Measurements from ENCODE around the gene POLR2E.

The POLR2E gene

GRCh38 chr19:1136201-1136600 is 41.0 kb upstream of the POLR2E start:
- Histone ChIP-seq H3K36me3 (ENCODE audit: control insufficient read depth, insufficient read depth, low read length) (no peaks in the 10 kb centered on the region), H3K27ac (no peak overlapping the region), H3K9ac (no peak overlapping the region), H3K4me2 (ENCODE audit: low read length) (no peak overlapping the region), H3K4me1 (no peaks in the 10 kb centered on the region), H2AFZ (no peak overlapping the region), H3K79me2 (peaks cover 19% of the 10 kb centered on the region), H3K4me3 (ENCODE audit: low read depth, low read length) (no peak overlapping the region), H3K27me3 (ENCODE audit: control insufficient read depth, insufficient read depth, low read length) (no peaks in the 10 kb centered on the region), H3K9me3 (ENCODE audit: control insufficient read depth, low read length) (no peaks in the 10 kb centered on the region)
- TF ChIP-seq, protein P1, sequence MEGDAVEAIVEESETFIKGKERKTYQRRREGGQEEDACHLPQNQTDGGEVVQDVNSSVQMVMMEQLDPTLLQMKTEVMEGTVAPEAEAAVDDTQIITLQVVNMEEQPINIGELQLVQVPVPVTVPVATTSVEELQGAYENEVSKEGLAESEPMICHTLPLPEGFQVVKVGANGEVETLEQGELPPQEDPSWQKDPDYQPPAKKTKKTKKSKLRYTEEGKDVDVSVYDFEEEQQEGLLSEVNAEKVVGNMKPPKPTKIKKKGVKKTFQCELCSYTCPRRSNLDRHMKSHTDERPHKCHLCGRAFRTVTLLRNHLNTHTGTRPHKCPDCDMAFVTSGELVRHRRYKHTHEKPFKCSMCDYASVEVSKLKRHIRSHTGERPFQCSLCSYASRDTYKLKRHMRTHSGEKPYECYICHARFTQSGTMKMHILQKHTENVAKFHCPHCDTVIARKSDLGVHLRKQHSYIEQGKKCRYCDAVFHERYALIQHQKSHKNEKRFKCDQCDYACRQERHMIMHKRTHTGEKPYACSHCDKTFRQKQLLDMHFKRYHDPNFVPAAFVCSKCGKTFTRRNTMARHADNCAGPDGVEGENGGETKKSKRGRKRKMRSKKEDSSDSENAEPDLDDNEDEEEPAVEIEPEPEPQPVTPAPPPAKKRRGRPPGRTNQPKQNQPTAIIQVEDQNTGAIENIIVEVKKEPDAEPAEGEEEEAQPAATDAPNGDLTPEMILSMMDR (IDR thresholded peaks at IDR 0.05): no peak

GRCh38 chr19:1135454-1135853 is 40.3 kb upstream of the POLR2E start:
- no peak overlapping the region for H3K9ac ChIP-seq
- no peaks in the 10 kb centered on the region for H3K4me1 ChIP-seq
- TF ChIP-seq, protein P1 (IDR thresholded peaks at IDR 0.05): no peak
- H3K36me3 ChIP-seq (ENCODE audit: control insufficient read depth, insufficient read depth, low read length): no peaks in the 10 kb centered on the region
- H3K79me2 ChIP-seq: peaks cover 19% of the 10 kb centered on the region
- no peak overlapping the region for H3K4me2 ChIP-seq (ENCODE audit: low read length)
- no peaks in the 10 kb centered on the region for H3K27me3 ChIP-seq (ENCODE audit: control insufficient read depth, insufficient read depth, low read length)
- no peak overlapping the region for H2AFZ ChIP-seq
- no peak overlapping the region for H3K4me3 ChIP-seq (ENCODE audit: low read depth, low read length)
- no peak overlapping the region for H3K27ac ChIP-seq
- no peaks in the 10 kb centered on the region for H3K9me3 ChIP-seq (ENCODE audit: control insufficient read depth, low read length)

DNA sequence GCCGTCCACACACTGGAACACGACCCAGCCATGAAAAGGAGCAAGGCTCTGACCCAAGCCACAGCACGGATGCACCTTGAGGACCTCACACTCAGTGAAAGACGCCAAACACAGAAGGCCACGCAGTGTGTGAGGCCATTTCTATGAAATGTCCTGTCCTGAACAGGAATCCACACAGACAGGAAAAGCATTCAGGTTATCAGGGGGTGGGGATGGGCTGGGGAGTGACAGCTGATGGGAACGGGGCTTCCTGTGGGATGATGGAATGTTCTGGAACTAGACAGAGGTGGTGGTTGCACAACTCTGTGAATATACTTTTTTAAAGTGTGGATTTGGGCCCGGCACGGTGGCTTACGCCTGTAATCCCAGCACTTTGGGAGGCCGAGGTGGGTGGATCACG is 39.3 kb upstream of the POLR2E start:
- Histone ChIP-seq H3K9ac (no peak overlapping the region), H2AFZ (no peak overlapping the region), H3K27me3 (ENCODE audit: control insufficient read depth, insufficient read depth, low read length) (no peaks in the 10 kb centered on the region), H3K79me2 (peaks cover 20% of the 10 kb centered on the region), H3K4me2 (ENCODE audit: low read length) (no peak overlapping the region), H3K36me3 (ENCODE audit: control insufficient read depth, insufficient read depth, low read length) (no peaks in the 10 kb centered on the region), H3K27ac (no peak overlapping the region), H3K4me3 (ENCODE audit: low read depth, low read length) (no peak overlapping the region), H3K9me3 (ENCODE audit: control insufficient read depth, low read length) (no peaks in the 10 kb centered on the region), H3K4me1 (no peaks in the 10 kb centered on the region)
- TF ChIP-seq, protein P1 (IDR thresholded peaks at IDR 0.05): no peak

DNA sequence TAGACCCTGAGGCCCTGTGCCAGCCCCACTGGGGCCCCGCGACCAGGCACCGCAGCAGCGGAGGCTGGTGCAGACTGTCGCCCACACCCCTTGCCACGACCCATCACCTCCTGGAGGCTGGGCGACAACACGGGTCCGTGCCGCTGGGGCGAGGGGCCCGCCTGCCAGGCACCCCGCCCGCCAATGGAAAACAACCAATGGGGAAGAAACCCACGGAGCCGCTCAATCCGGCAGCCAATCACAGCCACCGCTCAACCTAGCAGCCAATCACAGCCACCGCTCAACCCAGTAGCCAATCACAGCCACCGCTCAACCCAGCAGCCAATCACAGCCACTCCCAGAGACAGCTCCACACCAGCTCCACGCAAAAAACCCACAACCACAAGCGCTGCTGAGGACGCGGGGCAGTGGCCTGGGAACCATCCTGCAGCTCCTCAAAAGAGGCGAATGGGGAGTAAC is 38.3 kb upstream of the POLR2E start:
- no peaks in the 10 kb centered on the region for H3K36me3 ChIP-seq (ENCODE audit: control insufficient read depth, insufficient read depth, low read length)
- H3K4me3 ChIP-seq (ENCODE audit: low read depth, low read length): no peak overlapping the region
- no peaks in the 10 kb centered on the region for H3K27me3 ChIP-seq (ENCODE audit: control insufficient read depth, insufficient read depth, low read length)
- H3K4me1 ChIP-seq: no peaks in the 10 kb centered on the region
- H2AFZ ChIP-seq: no peak overlapping the region
- no peak overlapping the region for H3K4me2 ChIP-seq (ENCODE audit: low read length)
- H3K9ac ChIP-seq: no peak overlapping the region
- peaks cover 12% of the 10 kb centered on the region for H3K79me2 ChIP-seq
- TF ChIP-seq, protein P1 (IDR thresholded peaks at IDR 0.05): no peak
- no peaks in the 10 kb centered on the region for H3K9me3 ChIP-seq (ENCODE audit: control insufficient read depth, low read length)
- H3K27ac ChIP-seq: peak overlapping the region; percentile 78

- no peaks in the 10 kb centered on the region for H3K4me1 ChIP-seq
- TF ChIP-seq, protein P1 (IDR thresholded peaks at IDR 0.05): no peak
- H3K4me3 ChIP-seq (ENCODE audit: low read depth, low read length): no peak overlapping the region
Measured at GRCh38 chr19:1132552-1133383, 37.6 kb upstream of the POLR2E start.

More at GRCh38 chr19:1132552-1133383, 37.6 kb upstream of the POLR2E start:
- Histone ChIP-seq H3K27me3 (ENCODE audit: control insufficient read depth, insufficient read depth, low read length) (no peaks in the 10 kb centered on the region), H3K9me3 (ENCODE audit: control insufficient read depth, low read length) (no peaks in the 10 kb centered on the region), H3K9ac (no peak overlapping the region), H3K79me2 (peaks cover 15% of the 10 kb centered on the region), H3K27ac (peak overlapping the region; percentile 78), H3K36me3 (ENCODE audit: control insufficient read depth, insufficient read depth, low read length) (no peaks in the 10 kb centered on the region), H2AFZ (no peak overlapping the region), H3K4me2 (ENCODE audit: low read length) (no peak overlapping the region)

All from parathyroid adenoma (tissue), 2 donors.